Activated CD4-positive, CD25-positive, alpha-beta regulatory T cell treated with anti-CD3 and anti-CD28 coated beads, Interleukin-2, amount 50 U/mL, for 24 hours (primary cell): Measurements from ENCODE around the gene MTFR2.

Experiments used
- ATAC-seq, 2 donors: fragments of 150-1000 bp; cut with Tn5 transposase; one replicate each; pipeline ENCODE4 v1.10.0; 2021; ENCODE audit warnings: mild to moderate bottlenecking in 1 of 2, moderate library complexity in 1 of 2

Gene MTFR2

GRCh38 chr6:136249811-136250685 lies at the start of gene MTFR2:
MTFR2 (minus strand) TSS chr6:136250311; CDS start chr6:136249099, 1,212 bp downstream.
- peak; percentile 97 to 98 for ATAC-seq

- no peak for ATAC-seq
These were observed 44.5 kb upstream of the MTFR2 start for GRCh38 chr6:136294621-136295020.

- ATAC-seq: peak; percentile 24 to 38
These were observed 40.4 kb upstream of the MTFR2 start for GRCh38 chr6:136290410-136291010.

GRCh38 chr6:136289579-136290409 lies 39.7 kb upstream of the MTFR2 start, which contains the start of gene BCLAF1:
BCLAF1 (minus strand) TSS chr6:136289846; CDS start chr6:136279866, 9,980 bp downstream.
- ATAC-seq: peak; percentile 82 to 86

GRCh38 chr6:136289327-136289578 lies 39.1 kb upstream of the MTFR2 start:
- peak; percentile 43 to 45 for ATAC-seq

GRCh38 chr6:136288566-136289326 lies 38.6 kb upstream of the MTFR2 start:
- peak; percentile 70 to 74 for ATAC-seq

GRCh38 chr6:136284909-136285308 lies 34.8 kb upstream of the MTFR2 start:
- no peak for ATAC-seq

- no peak for ATAC-seq
These were observed 32.8 kb upstream of the MTFR2 start for GRCh38 chr6:136282906-136283305.

- no peak for ATAC-seq
These were observed 30.0 kb upstream of the MTFR2 start for GRCh38 chr6:136280032-136280609.

- no peak for ATAC-seq
These were observed 24.0 kb upstream of the MTFR2 start for GRCh38 chr6:136274062-136274461.

GRCh38 chr6:136265101-136265500 lies 15.0 kb upstream of the MTFR2 start:
- ATAC-seq: no peak

- no peak for ATAC-seq
These were observed 12.8 kb upstream of the MTFR2 start for GRCh38 chr6:136262940-136263339.

- ATAC-seq: no peak
These were observed 4.8 kb upstream of the MTFR2 start for GRCh38 chr6:136254851-136255466.

GRCh38 chr6:136253734-136254133 lies 3.6 kb upstream of the MTFR2 start:
- no peak for ATAC-seq

- ATAC-seq: no peak
These were observed 2.3 kb upstream of the MTFR2 start for GRCh38 chr6:136252441-136252840.

GRCh38 chr6:136251394-136251793 lies 1.3 kb upstream of the MTFR2 start:
- no peak for ATAC-seq

- ATAC-seq: no peak
These were observed 536 bp upstream of the MTFR2 start for GRCh38 chr6:136250686-136251008.

- no peak for ATAC-seq
These were observed 775 bp downstream of the MTFR2 start for GRCh38 chr6:136249336-136249735.

GRCh38 chr6:136244061-136244616 lies 6.0 kb downstream of the MTFR2 start:
- ATAC-seq: no peak

GRCh38 chr6:136236466-136237293 lies 13.4 kb downstream of the MTFR2 start:
- ATAC-seq: no peak

GRCh38 chr6:136235233-136235564 lies 14.9 kb downstream of the MTFR2 start:
- no peak for ATAC-seq
